Smooth muscle cell of bladder (primary cell): ENCODE results near the gene TSG101. TPM values are rescaled to one million over a fixed set of nuclear protein-coding genes. Genes with fewer than 3 reads are reported as not detected.

Experiments
- total RNA-seq: library from RNA; depleted of rRNA; stranded (reverse); fragments of >200 nt; gene quantifications from 2 replicates; pipeline ENCODE4 v1.2.3, GENCODE V29; 2014

TSG101 gene, protein sequence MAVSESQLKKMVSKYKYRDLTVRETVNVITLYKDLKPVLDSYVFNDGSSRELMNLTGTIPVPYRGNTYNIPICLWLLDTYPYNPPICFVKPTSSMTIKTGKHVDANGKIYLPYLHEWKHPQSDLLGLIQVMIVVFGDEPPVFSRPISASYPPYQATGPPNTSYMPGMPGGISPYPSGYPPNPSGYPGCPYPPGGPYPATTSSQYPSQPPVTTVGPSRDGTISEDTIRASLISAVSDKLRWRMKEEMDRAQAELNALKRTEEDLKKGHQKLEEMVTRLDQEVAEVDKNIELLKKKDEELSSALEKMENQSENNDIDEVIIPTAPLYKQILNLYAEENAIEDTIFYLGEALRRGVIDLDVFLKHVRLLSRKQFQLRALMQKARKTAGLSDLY
- total RNA-seq: 50.2 and 52.0 TPM in 2 replicates

DNA sequence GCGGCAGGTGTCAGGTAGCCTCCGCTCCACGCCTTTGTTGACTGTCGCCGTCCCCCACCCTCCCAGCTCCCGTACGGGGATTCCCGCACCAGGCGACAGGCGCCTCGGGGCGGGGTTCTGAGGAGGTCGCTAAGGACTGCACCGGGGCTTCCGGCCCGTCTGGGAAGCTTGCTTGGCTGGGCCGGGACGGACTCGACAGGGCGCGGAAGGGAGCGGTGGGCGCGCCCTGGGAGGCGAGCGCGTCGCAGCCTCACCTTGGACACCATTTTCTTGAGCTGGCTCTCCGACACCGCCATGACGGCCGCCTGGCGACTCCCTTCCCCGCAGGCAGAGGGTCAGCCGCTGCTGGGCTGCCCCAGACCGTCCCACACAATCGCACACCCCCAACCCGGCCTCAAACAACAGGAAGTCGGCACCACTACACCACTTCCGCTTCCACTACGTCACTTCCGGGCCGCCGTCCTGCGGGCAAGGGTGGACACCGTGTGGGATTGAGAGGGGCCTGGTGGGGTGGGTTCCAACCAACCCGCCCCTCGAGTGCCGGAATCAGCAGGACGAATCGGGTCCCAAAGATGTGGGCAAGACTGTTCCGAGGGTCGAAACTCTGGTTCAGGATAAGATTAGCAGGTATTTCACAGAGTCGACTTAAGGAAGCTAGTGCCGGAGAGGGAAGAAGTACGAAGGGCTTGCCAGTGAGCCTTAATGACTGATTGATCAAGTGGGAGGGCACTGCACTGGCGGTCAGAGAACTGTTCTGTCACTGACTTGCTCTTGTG, at the start of gene TSG101:
Gene TSG101 (minus strand): TSS at position 422 of the 776 bp plus-strand sequence. CDS start 126 bp downstream, at position 296.

DNA sequence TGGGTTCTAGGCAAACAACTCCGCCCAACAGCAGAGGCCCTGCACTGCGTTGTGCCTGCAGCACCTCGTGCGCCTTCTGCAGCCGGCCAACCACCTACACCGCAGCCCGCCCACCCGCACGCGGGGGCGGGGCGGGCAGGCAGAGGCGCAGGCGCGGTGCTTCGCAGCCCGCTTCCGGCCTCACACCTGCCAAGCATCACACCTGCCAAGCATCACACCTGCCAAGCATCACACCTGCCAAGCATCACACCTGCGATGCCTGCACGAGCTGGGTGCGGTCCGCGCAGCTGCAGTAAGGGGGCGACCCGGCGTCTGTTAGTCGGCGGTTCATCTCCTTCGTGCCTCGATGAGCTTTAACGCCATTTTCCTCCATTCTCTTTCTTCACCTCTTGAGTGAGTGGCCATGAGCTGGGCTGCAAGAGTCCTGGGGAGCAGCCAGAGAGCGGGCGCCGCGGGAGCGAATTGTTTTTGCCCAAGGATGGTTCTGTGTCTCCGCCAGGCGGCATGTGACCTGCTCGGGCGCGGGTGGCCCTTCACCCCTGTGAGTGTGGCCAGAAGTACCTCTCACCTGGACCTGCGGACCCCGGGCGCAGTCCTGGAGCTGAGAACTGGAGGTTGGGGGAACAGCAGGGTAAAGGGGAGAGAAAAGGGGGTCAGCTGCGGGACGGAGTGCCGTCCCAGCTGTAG, 70.9 kb downstream of the TSG101 start, which contains the start of gene LDHAL6A:
Gene LDHAL6A (plus strand): TSS at position 171 of the 687 bp plus-strand sequence. CDS start 825 bp downstream, outside the sequence.

Other genes with a start within 250 kb of the TSG101 start
- 33.3 and 43.1 TPM in 2 replicates for gene HPS5, start 204.8 kb downstream of the TSG101 start, total RNA-seq
- gene GTF2H1, start 204.4 kb downstream of the TSG101 start, total RNA-seq: 57.9 and 59.2 TPM in 2 replicates
- 473 and 711 TPM in 2 replicates for gene LDHA, start 132.4 kb downstream of the TSG101 start, total RNA-seq
- 1.1 TPM in 1 of 2 replicates, not detected in the other for gene LDHC, start 114.6 kb downstream of the TSG101 start, total RNA-seq
- gene LDHAL6A, start 71.1 kb downstream of the TSG101 start, total RNA-seq: not detected in 2 replicates
- gene UEVLD, start 61.8 kb upstream of the TSG101 start, total RNA-seq: 21.1 and 21.6 TPM in 2 replicates
- gene MISFA, start 72.8 kb upstream of the TSG101 start, total RNA-seq: 0.18 and 0.71 TPM in 2 replicates
- 14.0 and 14.2 TPM in 2 replicates for gene SPTY2D1, start 107.4 kb upstream of the TSG101 start, total RNA-seq
- gene TMEM86A, start 171.8 kb upstream of the TSG101 start, total RNA-seq: 0.57 and 0.83 TPM in 2 replicates
- under 0.01 TPM in 1 of 2 replicates, not detected in the other for gene IGSF22, start 199.2 kb upstream of the TSG101 start, total RNA-seq